Measurements from ENCODE around the gene LGI1.

DNA sequence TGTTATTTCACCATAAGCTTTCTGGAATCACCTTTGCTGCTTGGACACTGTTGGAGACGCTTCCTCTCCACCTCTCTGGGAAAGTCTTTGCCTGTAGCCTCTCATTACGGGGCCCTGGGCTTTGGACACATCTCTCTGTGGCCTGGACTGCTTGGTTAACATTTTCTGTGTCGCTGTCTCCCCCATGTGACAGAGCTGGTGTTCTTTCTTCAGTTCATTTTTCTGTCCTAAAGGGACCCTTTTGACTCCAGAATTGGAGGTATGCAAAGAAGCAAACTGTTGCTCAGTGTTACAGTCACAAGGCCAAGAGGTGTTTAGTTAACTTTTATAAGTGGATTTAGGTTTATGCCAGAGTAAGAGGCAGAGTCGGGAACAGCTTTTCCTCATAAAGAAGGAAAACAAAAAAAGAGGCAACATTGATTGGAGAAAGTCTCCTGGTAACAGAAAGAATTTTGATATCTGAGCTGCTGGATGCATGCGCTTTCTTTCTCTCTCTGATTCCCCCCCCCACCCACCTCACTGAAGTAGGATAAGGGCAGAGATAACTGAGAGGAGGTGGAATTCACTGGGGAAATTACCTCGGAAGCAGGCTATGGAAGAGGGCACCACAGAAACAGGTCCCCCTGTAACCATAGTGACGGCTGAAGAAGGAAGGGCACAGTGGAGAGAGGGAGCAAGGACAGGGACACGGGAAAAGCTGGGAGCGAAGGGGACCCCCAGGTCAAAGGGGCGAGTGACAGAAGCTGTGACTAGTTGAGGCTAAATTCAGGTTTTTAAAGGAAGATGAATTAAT is 57.8 kb downstream of the LGI1 start:
- TF ChIP-seq, protein P1, sequence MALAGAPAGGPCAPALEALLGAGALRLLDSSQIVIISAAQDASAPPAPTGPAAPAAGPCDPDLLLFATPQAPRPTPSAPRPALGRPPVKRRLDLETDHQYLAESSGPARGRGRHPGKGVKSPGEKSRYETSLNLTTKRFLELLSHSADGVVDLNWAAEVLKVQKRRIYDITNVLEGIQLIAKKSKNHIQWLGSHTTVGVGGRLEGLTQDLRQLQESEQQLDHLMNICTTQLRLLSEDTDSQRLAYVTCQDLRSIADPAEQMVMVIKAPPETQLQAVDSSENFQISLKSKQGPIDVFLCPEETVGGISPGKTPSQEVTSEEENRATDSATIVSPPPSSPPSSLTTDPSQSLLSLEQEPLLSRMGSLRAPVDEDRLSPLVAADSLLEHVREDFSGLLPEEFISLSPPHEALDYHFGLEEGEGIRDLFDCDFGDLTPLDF (CRISPR knock-in tag; IDR thresholded peaks at IDR 0.05), result no peak
- TF ChIP-seq STAT5B (CRISPR knock-in tag; IDR thresholded peaks at IDR 0.05) (no peak), ETV6 (IDR thresholded peaks at IDR 0.05; ENCODE audit: borderline replicate concordance in 1 of 2, low read depth in 2 of 2, low read length in 1 of 2) (no peak), ETV6 (CRISPR knock-in tag; IDR thresholded peaks at IDR 0.05; ENCODE audit: borderline replicate concordance) (no peak), EP300 (IDR thresholded peaks at IDR 0.05; ENCODE audit: low read length) (no peak), RUNX1 (IDR thresholded peaks at IDR 0.05; ENCODE audit: low read depth) (no peak), NFYB (IDR thresholded peaks at IDR 0.05; ENCODE audit: extremely low read depth, insufficient read length) (no peak)
- TF ChIP-seq, protein P2, sequence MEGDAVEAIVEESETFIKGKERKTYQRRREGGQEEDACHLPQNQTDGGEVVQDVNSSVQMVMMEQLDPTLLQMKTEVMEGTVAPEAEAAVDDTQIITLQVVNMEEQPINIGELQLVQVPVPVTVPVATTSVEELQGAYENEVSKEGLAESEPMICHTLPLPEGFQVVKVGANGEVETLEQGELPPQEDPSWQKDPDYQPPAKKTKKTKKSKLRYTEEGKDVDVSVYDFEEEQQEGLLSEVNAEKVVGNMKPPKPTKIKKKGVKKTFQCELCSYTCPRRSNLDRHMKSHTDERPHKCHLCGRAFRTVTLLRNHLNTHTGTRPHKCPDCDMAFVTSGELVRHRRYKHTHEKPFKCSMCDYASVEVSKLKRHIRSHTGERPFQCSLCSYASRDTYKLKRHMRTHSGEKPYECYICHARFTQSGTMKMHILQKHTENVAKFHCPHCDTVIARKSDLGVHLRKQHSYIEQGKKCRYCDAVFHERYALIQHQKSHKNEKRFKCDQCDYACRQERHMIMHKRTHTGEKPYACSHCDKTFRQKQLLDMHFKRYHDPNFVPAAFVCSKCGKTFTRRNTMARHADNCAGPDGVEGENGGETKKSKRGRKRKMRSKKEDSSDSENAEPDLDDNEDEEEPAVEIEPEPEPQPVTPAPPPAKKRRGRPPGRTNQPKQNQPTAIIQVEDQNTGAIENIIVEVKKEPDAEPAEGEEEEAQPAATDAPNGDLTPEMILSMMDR (IDR thresholded peaks at IDR 0.05 in 2 of 3, conservative IDR thresholded peaks at IDR 0.05 in 1 of 3; ENCODE audit: insufficient read depth in 2 of 3, low read depth in 1 of 3, low read length in 3 of 3), result no peak

Data from K562 (cell line).